KOPT-K1 (cell line): ENCODE data around the gene VPS16.
"Not testable (repeated sequence)": the region's sequence is repeated elsewhere in the genome, so short reads cannot be mapped to it uniquely, and the experiment has no call there.

Experiments used
- H3K27ac ChIP-seq: fragments of 200-600 bp; sonication (generic); 2 replicates; pipeline ENCODE4 v1.5.1; 2016; ENCODE audit warnings: antibody characterized with exemption, mild to moderate bottlenecking, low read depth, low read length; ENCODE audit not compliant: poor library complexity, severe bottlenecking
- H3K36me3 ChIP-seq: fragments of 200-600 bp; sonication (generic); 2 replicates; pipeline ENCODE4 v1.5.1; 2017; ENCODE audit warnings: antibody characterized with exemption, mild to moderate bottlenecking, low read length, moderate library complexity; ENCODE audit not compliant: insufficient read depth
- H3K9me3 ChIP-seq: fragments of 200-600 bp; sonication (generic); 2 replicates; pipeline ENCODE4 v1.5.1; 2017; ENCODE audit warnings: antibody characterized with exemption, low read length, mild to moderate bottlenecking; ENCODE audit not compliant: insufficient read depth, poor library complexity, severe bottlenecking

The VPS16 gene

GRCh38 chr20:2817341-2817726, 23.2 kb upstream of the VPS16 start:
- no peaks in the 10 kb centered on the region for H3K36me3 ChIP-seq

GRCh38 chr20:2817891-2818595, 22.5 kb upstream of the VPS16 start:
- Histone ChIP-seq H3K9me3 (no peaks in the 10 kb centered on the region), H3K36me3 (no peaks in the 10 kb centered on the region), H3K27ac (no peak overlapping the region)

More at GRCh38 chr20:2817341-2817726, 23.2 kb upstream of the VPS16 start:
- Histone ChIP-seq H3K27ac (no peak overlapping the region), H3K9me3 (peaks cover 4% of the 10 kb centered on the region)

- Histone ChIP-seq H3K36me3 (no peaks in the 10 kb centered on the region), H3K9me3 (no peaks in the 10 kb centered on the region), H3K27ac (no peak overlapping the region)
Measured at GRCh38 chr20:2820084-2820895, 20.3 kb upstream of the VPS16 start.

GRCh38 chr20:2820896-2821869, 19.4 kb upstream of the VPS16 start:
- Histone ChIP-seq H3K9me3 (no peaks in the 10 kb centered on the region), H3K36me3 (no peaks in the 10 kb centered on the region), H3K27ac (no peak overlapping the region)

- Histone ChIP-seq H3K27ac (no peak overlapping the region), H3K9me3 (no peaks in the 10 kb centered on the region), H3K36me3 (no peaks in the 10 kb centered on the region)
Measured at GRCh38 chr20:2822073-2822472, 18.5 kb upstream of the VPS16 start.

- Histone ChIP-seq H3K36me3 (no peaks in the 10 kb centered on the region), H3K9me3 (no peaks in the 10 kb centered on the region), H3K27ac (no peak overlapping the region)
Measured at GRCh38 chr20:2825761-2826160, 14.8 kb upstream of the VPS16 start.

- no peaks in the 10 kb centered on the region for H3K36me3 ChIP-seq
- no peaks in the 10 kb centered on the region for H3K9me3 ChIP-seq
- no peak overlapping the region for H3K27ac ChIP-seq
Measured at GRCh38 chr20:2826655-2827054, 13.9 kb upstream of the VPS16 start.

GRCh38 chr20:2829376-2829775, 11.2 kb upstream of the VPS16 start:
- Histone ChIP-seq H3K27ac (no peak overlapping the region), H3K36me3 (no peaks in the 10 kb centered on the region), H3K9me3 (no peaks in the 10 kb centered on the region)

GRCh38 chr20:2831206-2831605, 9.3 kb upstream of the VPS16 start:
- not testable (repeated sequence) for H3K9me3 ChIP-seq, H3K27ac ChIP-seq, H3K36me3 ChIP-seq

- H3K36me3 ChIP-seq: peaks cover 26% of the 10 kb centered on the region; the same call in 1 of the 2 replicates
- no peaks in the 10 kb centered on the region for H3K9me3 ChIP-seq
- no peak overlapping the region for H3K27ac ChIP-seq
Measured at GRCh38 chr20:2833761-2834160, 6.8 kb upstream of the VPS16 start.

- Histone ChIP-seq H3K9me3 (no peaks in the 10 kb centered on the region), H3K27ac (no peak overlapping the region), H3K36me3 (peaks cover 26% of the 10 kb centered on the region; the same call in 1 of the 2 replicates)
Measured at GRCh38 chr20:2834401-2835110, 6.0 kb upstream of the VPS16 start.

- Histone ChIP-seq H3K9me3 (no peaks in the 10 kb centered on the region), H3K27ac (no peak overlapping the region), H3K36me3 (peaks cover 26% of the 10 kb centered on the region; the same call in 1 of the 2 replicates)
Measured at GRCh38 chr20:2835331-2835796, 5.2 kb upstream of the VPS16 start.

- H3K27ac ChIP-seq: no peak overlapping the region
Measured at GRCh38 chr20:2836035-2836434, 4.5 kb upstream of the VPS16 start.

GRCh38 chr20:2837221-2837960, 3.2 kb upstream of the VPS16 start:
- peaks cover 26% of the 10 kb centered on the region; the same call in 1 of the 2 replicates for H3K36me3 ChIP-seq
- no peak overlapping the region for H3K27ac ChIP-seq
- no peaks in the 10 kb centered on the region for H3K9me3 ChIP-seq

More at GRCh38 chr20:2836035-2836434, 4.5 kb upstream of the VPS16 start:
- Histone ChIP-seq H3K9me3 (no peaks in the 10 kb centered on the region), H3K36me3 (peaks cover 26% of the 10 kb centered on the region; the same call in 1 of the 2 replicates)
